HCT116 (cell line): Measurements from ENCODE around the gene ZDHHC14. TPM values are rescaled to one million over a fixed set of nuclear protein-coding genes. Genes with fewer than 3 reads are reported as not detected.

ENCODE experiments used
- ATAC-seq: fragments of 200-7000 bp; cut with Tn5 transposase; 2 replicates; pipeline ENCODE4 v1.9.1; 2020; ENCODE audit warnings: mild to moderate bottlenecking, moderate library complexity
- BruUV-seq: library from RNA; stranded (reverse); fragments of 400-500 nt; replicated peaks from 2 replicates; lab custom pipeline; 2021; lab: Mats Ljungman, UMichigan
- CTCF ChIA-PET: fragments of 300-600 bp; sonication (Branson Sonifier 250); formaldehyde crosslinking; loops from one replicate; lab custom pipeline; 2021; ENCODE audit warnings: antibody characterized with exemption; lab: Charles Lee
- POLR2A ChIA-PET: fragments of 300-600, 350-600 bp; sonication (Branson Sonifier 250); formaldehyde crosslinking; loops from one replicate; lab custom pipeline; 2021; ENCODE audit warnings: antibody characterized with exemption; lab: Charles Lee
- RAD21 ChIA-PET, 2 experiments: fragments of 300-600 bp; sonication (Branson Sonifier 250); formaldehyde crosslinking; loops; one replicate each; lab custom pipeline; 2023; ENCODE audit warnings: low total read pairs in 2 of 2; ENCODE audit not compliant: uncharacterized antibody in 2 of 2, unreplicated experiment in 2 of 2, low non-redundant PET in 1 of 2; lab: Charles Lee
- DNase-seq: peaks from one replicate; pipeline ENCODE4 v3.0.0-alpha.2; 2010; ENCODE audit warnings: low read depth, low spot score
- H2AFZ ChIP-seq: fragments of 200-600 bp; shearing (Covaris generic), sonication (generic); 2 replicates; pipeline ENCODE4 v1.6.1; 2017; ENCODE audit warnings: low read depth, mixed run types, mixed read lengths, antibody characterized with exemption, low read length; ENCODE audit not compliant: poor library complexity, severe bottlenecking
- H3K27ac ChIP-seq: 2 replicates; pipeline ENCODE4 v1.5.1; 2012; ENCODE audit warnings: low read depth, low read length
- H3K27me3 ChIP-seq: fragments of 200-600 bp; sonication (generic); 2 replicates; pipeline ENCODE4 v1.6.1; 2016; ENCODE audit warnings: mixed run types, low read length, mixed read lengths; ENCODE audit not compliant: insufficient read depth
- H3K36me3 ChIP-seq, 2 experiments: fragments of 200-500 bp in 1 of 2; fragments of 200-600 bp in 1 of 2; sonication (Bioruptor generic) in 1 of 2; sonication (generic) in 1 of 2; 2 replicates each; pipeline versions ENCODE4 v1.5.1 to v1.6.1; 2014 to 2016; ENCODE audit warnings: low read length in 2 of 2, inconsistent platforms in 1 of 2, mixed read lengths in 1 of 2, mixed run types in 1 of 2; ENCODE audit not compliant: insufficient read depth in 2 of 2, control insufficient read depth in 1 of 2
- H3K4me1 ChIP-seq, 2 experiments: fragments of 200-600 bp in 1 of 2; sonication (generic) in 1 of 2; 2 replicates each; pipeline versions ENCODE4 v1.5.1 to v1.6.1; 2012 to 2017; ENCODE audit warnings: low read length in 2 of 2, inconsistent platforms in 1 of 2, mild to moderate bottlenecking in 1 of 2, mixed read lengths in 1 of 2, mixed run types in 1 of 2, moderate library complexity in 1 of 2; ENCODE audit not compliant: insufficient read depth in 2 of 2, control insufficient read depth in 1 of 2
- H3K4me2 ChIP-seq: fragments of 200-600 bp; sonication (generic); 2 replicates; pipeline ENCODE4 v1.6.1; 2017; ENCODE audit warnings: mixed run types, low read length, mixed read lengths
- H3K4me3 ChIP-seq, 2 experiments: fragments of 200-600 bp in 1 of 2; sonication (generic) in 1 of 2; replicated peaks in 1 of 2; 2 replicates each; pipeline ENCODE4 v1.5.1; 2011 to 2016; ENCODE audit warnings: low read length in 2 of 2, control low read depth in 1 of 2, low read depth in 1 of 2, mild to moderate bottlenecking in 1 of 2, mixed read lengths in 1 of 2, mixed run types in 1 of 2
- H3K79me2 ChIP-seq: fragments of 200-600 bp; sonication (generic); 2 replicates; pipeline ENCODE4 v1.6.1; 2017; ENCODE audit warnings: mild to moderate bottlenecking, mixed run types, low read length, moderate library complexity, mixed read lengths; ENCODE audit not compliant: insufficient read depth
- H3K9ac ChIP-seq: fragments of 200-600 bp; sonication (generic); 2 replicates; pipeline ENCODE4 v1.6.1; 2016; ENCODE audit warnings: low read length, mixed read lengths
- H3K9me2 ChIP-seq: fragments of 200-600 bp; sonication (generic), shearing (Covaris generic); 2 replicates; pipeline ENCODE4 v1.6.1; 2017; ENCODE audit warnings: mixed run types, mild to moderate bottlenecking, moderate library complexity; ENCODE audit not compliant: insufficient read depth
- H3K9me3 ChIP-seq, 2 experiments: fragments of 200-500 bp in 1 of 2; fragments of 200-600 bp in 1 of 2; sonication (Bioruptor generic) in 1 of 2; sonication (generic) in 1 of 2; 2 replicates each; pipeline ENCODE4 v1.6.1; 2014 to 2017; ENCODE audit warnings: low read length in 2 of 2, mixed read lengths in 2 of 2, inconsistent platforms in 1 of 2, low read depth in 1 of 2, mild to moderate bottlenecking in 1 of 2, mixed run types in 1 of 2, moderate library complexity in 1 of 2; ENCODE audit not compliant: control insufficient read depth in 1 of 2, insufficient read depth in 1 of 2
- H4K20me1 ChIP-seq: fragments of 200-600 bp; sonication (generic), shearing (Covaris generic); 2 replicates; pipeline ENCODE4 v1.6.1; 2017; ENCODE audit warnings: mixed run types, mild to moderate bottlenecking, moderate library complexity; ENCODE audit not compliant: insufficient read depth
- CBX3 ChIP-seq: IDR thresholded peaks from 2 replicates; pipeline ENCODE4 v1.6.1; 2012; ENCODE audit warnings: low read depth
- CEBPB ChIP-seq: IDR thresholded peaks from 2 replicates; pipeline ENCODE4 v1.6.1; 2012; ENCODE audit warnings: low read depth
- EGR1 ChIP-seq: IDR thresholded peaks from 2 replicates; pipeline ENCODE4 v1.6.1; 2012; ENCODE audit warnings: low read depth
- ELF1 ChIP-seq: IDR thresholded peaks from 2 replicates; pipeline ENCODE4 v1.6.1; 2012; ENCODE audit warnings: low read depth, borderline replicate concordance
- EZH2 ChIP-seq: fragments of 200-600 bp; sonication (generic); IDR thresholded peaks from 2 replicates; pipeline ENCODE4 v1.6.1; 2017; ENCODE audit warnings: antibody characterized with exemption, mixed run types
- FOSL1 ChIP-seq: IDR thresholded peaks from 2 replicates; pipeline ENCODE4 v1.6.1; 2012; ENCODE audit warnings: low read depth
- JUND ChIP-seq: IDR thresholded peaks from 2 replicates; pipeline ENCODE4 v1.6.1; 2012
- POLR2A ChIP-seq: IDR thresholded peaks from 2 replicates; pipeline ENCODE4 v1.7.0; 2011; ENCODE audit warnings: borderline replicate concordance; ENCODE audit not compliant: insufficient read depth, insufficient read length; ENCODE audit errors: extremely low read depth
- POLR2AphosphoS5 ChIP-seq: IDR thresholded peaks from 2 replicates; pipeline ENCODE4 v1.6.1; 2011; ENCODE audit warnings: mild to moderate bottlenecking, low read depth, low read length, moderate library complexity
- SIN3A ChIP-seq: IDR thresholded peaks from 2 replicates; pipeline ENCODE4 v1.6.1; 2012; ENCODE audit warnings: low read depth
- SP1 ChIP-seq: IDR thresholded peaks from 2 replicates; pipeline ENCODE4 v1.6.1; 2012; ENCODE audit warnings: low read depth
- SRF ChIP-seq: IDR thresholded peaks from 2 replicates; pipeline ENCODE4 v1.6.1; 2012; ENCODE audit warnings: low read depth
- TCF7L2 ChIP-seq: IDR thresholded peaks from 2 replicates; pipeline ENCODE4 v1.7.0; 2011; ENCODE audit warnings: borderline replicate concordance, inconsistent platforms; ENCODE audit not compliant: insufficient read depth, insufficient read length; ENCODE audit errors: extremely low read depth
- YY1 ChIP-seq: IDR thresholded peaks from 2 replicates; pipeline ENCODE4 v1.6.1; 2011; ENCODE audit warnings: low read length, low read depth, moderate library complexity, mild to moderate bottlenecking; ENCODE audit not compliant: insufficient replicate concordance; ENCODE audit errors: extremely low read depth
- ZFX ChIP-seq: fragments of 450-650 bp; IDR thresholded peaks from 2 replicates; pipeline ENCODE4 v1.6.1; 2017
- ZNF274 ChIP-seq: fragments of 200-500 bp; sonication (Bioruptor generic); IDR thresholded peaks from 2 replicates; pipeline ENCODE4 v1.6.1; 2014; ENCODE audit warnings: mild to moderate bottlenecking, low read depth, low read length, inconsistent platforms
- intact Hi-C: fragments of 100-400 bp; cut with micrococcal nuclease; formaldehyde crosslinking; loops from 2 replicates; pipeline ENCODE4 v1.10.0; 2022
- total RNA-seq: library from RNA; stranded (reverse); gene quantifications from one replicate; pipeline ENCODE4 v1.2.1, GENCODE V29; 2021; ENCODE audit not compliant: unreplicated experiment
- TF ChIP-seq, protein P1 (sequence below), 3 experiments: fragments of 200-600 bp in 1 of 3; sonication (generic) in 1 of 3; IDR thresholded peaks in 2 of 3; conservative IDR thresholded peaks in 1 of 3; 2 replicates each; pipeline ENCODE4 v1.5.1; 2012 to 2017; ENCODE audit warnings: low read depth in 2 of 3, low read length in 2 of 3, antibody characterized with exemption in 1 of 3, borderline replicate concordance in 1 of 3, control low read depth in 1 of 3, mild to moderate bottlenecking in 1 of 3, mixed read lengths in 1 of 3, mixed run types in 1 of 3, moderate library complexity in 1 of 3; ENCODE audit not compliant: insufficient read depth in 1 of 3
- TF ChIP-seq, protein P2 (sequence below): IDR thresholded peaks from 2 replicates; pipeline ENCODE4 v1.6.1; 2012
- TF ChIP-seq, protein P3 (sequence below): IDR thresholded peaks from 2 replicates; pipeline ENCODE4 v1.6.1; 2012

Gene ZDHHC14
- total RNA-seq, 1 experiment from 2014 or later: 5.3 TPM

DNA sequence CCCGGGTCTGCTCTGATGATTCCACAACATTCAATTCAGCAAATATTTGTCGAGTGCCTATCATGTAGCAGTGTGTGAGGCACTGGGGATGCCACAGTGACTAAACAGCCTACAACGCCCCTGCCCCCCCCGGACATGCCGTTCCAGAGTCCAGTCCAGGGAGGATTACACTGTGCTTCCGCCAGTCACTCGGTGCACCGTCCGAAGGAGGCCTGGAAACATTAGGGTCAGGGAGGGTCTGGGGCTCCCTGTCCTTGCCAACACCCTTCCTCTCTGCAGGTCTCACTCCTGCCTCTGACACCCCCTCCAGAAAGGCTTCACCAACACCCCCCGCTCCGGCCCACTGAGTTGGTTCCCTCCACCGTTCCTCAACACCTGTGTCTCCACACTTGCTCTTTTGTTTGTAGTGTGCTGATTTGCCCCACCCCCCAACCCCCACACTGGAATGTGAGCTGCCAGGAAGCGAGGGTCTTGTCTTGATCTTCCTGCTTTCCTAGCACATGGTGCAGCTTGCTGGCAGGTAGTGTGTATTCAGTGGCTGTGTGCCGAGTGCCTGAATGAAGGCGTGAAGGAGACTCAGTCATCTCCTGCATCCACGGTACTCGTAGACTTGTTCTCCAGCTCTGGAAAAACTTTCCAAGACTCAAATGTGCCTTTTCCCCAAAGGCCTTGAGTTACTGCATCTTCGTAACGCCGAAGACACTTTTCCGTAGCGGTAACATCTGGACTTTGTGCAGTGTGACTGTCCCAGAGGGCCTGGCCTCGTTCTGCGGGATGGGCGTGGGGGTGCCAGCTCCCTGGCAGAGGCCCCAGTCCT lies 150.4 kb downstream of the ZDHHC14 start:
- Histone ChIP-seq H3K4me1 (peaks cover 16 to 41% of the 10 kb centered on the region in 2 experiments), H3K4me3 (no peak overlapping the region), H3K27me3 (no peaks in the 10 kb centered on the region), H2AFZ (no peak overlapping the region), H3K9me3 (no peaks in the 10 kb centered on the region), H4K20me1 (no peaks in the 10 kb centered on the region), H3K9ac (no peak overlapping the region), H3K79me2 (no peaks in the 10 kb centered on the region), H3K4me2 (peak overlapping the region; percentile 15; the same call in 1 of the 2 replicates), H3K9me2 (no peaks in the 10 kb centered on the region), H3K36me3 (no peaks in the 10 kb centered on the region), H3K27ac (no peak overlapping the region)
- ChIA-PET CTCF (interaction anchor here (0.6 kb wide), 1 partner anchor 216 kb away, joined by 3 read pairs; no protein-coding TSS in a partner anchor), RAD21 (no interaction called here), POLR2A (no interaction called here)
- TF ChIP-seq SP1: no peak
- no TSS peak for BruUV-seq
- ATAC-seq (no peak), DNase-seq (no peak)
- intact Hi-C loops: no loop called here

DNA sequence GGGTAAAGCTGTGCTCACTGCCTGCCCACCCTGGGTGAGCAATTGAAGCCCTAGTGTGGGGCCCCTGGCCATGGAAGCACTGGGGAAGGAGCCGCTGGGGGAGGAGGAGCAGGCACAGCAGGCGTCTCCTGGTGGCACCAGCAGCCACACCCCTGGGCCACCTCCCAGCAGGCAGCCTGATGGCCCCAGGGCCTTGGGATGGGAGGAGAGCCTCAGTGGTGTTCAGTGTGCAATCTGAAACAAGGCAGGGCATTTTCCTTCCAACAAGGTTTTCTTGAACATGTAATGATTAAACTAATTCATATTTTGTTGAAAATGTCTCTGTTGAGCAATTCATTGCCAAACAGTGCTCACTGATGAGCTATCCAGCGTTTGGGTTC lies 151.0 kb downstream of the ZDHHC14 start:
- DNase-seq (no peak), ATAC-seq (no peak)
- RAD21 ChIA-PET: no interaction called here
- Histone ChIP-seq H3K27me3 (no peaks in the 10 kb centered on the region), H3K27ac (no peak overlapping the region), H3K4me1 (peaks cover 16 to 42% of the 10 kb centered on the region in 2 experiments), H2AFZ (no peak overlapping the region), H3K9me2 (no peaks in the 10 kb centered on the region), H3K36me3 (no peaks in the 10 kb centered on the region), H3K9ac (no peak overlapping the region), H4K20me1 (no peaks in the 10 kb centered on the region), H3K4me3 (no peak overlapping the region), H3K4me2 (peak overlapping the region; percentile 15; the same call in 1 of the 2 replicates), H3K79me2 (no peaks in the 10 kb centered on the region), H3K9me3 (no peaks in the 10 kb centered on the region)
- no TSS peak for BruUV-seq
- POLR2A ChIA-PET: no interaction called here
- CTCF ChIA-PET: interaction anchor here (0.6 kb wide), 1 partner anchor 217 kb away, joined by 3 read pairs; no protein-coding TSS in a partner anchor
- intact Hi-C loops: no loop called here
- TF ChIP-seq, protein P1, sequence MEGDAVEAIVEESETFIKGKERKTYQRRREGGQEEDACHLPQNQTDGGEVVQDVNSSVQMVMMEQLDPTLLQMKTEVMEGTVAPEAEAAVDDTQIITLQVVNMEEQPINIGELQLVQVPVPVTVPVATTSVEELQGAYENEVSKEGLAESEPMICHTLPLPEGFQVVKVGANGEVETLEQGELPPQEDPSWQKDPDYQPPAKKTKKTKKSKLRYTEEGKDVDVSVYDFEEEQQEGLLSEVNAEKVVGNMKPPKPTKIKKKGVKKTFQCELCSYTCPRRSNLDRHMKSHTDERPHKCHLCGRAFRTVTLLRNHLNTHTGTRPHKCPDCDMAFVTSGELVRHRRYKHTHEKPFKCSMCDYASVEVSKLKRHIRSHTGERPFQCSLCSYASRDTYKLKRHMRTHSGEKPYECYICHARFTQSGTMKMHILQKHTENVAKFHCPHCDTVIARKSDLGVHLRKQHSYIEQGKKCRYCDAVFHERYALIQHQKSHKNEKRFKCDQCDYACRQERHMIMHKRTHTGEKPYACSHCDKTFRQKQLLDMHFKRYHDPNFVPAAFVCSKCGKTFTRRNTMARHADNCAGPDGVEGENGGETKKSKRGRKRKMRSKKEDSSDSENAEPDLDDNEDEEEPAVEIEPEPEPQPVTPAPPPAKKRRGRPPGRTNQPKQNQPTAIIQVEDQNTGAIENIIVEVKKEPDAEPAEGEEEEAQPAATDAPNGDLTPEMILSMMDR (IDR thresholded peaks at IDR 0.05 in 2 of 3, conservative IDR thresholded peaks at IDR 0.05 in 1 of 3; ENCODE audit: borderline replicate concordance in 1 of 3, insufficient read depth in 1 of 3, low read depth in 2 of 3, low read length in 2 of 3): no peak
- TF ChIP-seq TCF7L2: no peak
- no peak for TF ChIP-seq ELF1
- TF ChIP-seq, protein P2, sequence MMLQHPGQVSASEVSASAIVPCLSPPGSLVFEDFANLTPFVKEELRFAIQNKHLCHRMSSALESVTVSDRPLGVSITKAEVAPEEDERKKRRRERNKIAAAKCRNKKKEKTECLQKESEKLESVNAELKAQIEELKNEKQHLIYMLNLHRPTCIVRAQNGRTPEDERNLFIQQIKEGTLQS: no peak
- no peak for TF ChIP-seq POLR2A
- TF ChIP-seq EGR1: no peak
- TF ChIP-seq FOSL1: no peak
- TF ChIP-seq SP1: no peak
- TF ChIP-seq SRF: no peak
- TF ChIP-seq POLR2AphosphoS5: no peak
- no peak for TF ChIP-seq EZH2
- TF ChIP-seq, protein P3, sequence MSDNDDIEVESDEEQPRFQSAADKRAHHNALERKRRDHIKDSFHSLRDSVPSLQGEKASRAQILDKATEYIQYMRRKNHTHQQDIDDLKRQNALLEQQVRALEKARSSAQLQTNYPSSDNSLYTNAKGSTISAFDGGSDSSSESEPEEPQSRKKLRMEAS: no peak
- TF ChIP-seq CBX3: no peak
- no peak for TF ChIP-seq ZNF274
- TF ChIP-seq ZFX: no peak
- TF ChIP-seq SIN3A: no peak
- no peak for TF ChIP-seq CEBPB
- TF ChIP-seq YY1: no peak
- TF ChIP-seq JUND: no peak
